HepG2 (cell line): ENCODE data around the gene TMEM209. TPM values are rescaled to one million over a fixed set of nuclear protein-coding genes. Genes with fewer than 3 reads are reported as not detected.
"Not testable (repeated sequence)": the region's sequence is repeated elsewhere in the genome, so short reads cannot be mapped to it uniquely, and the experiment has no call there.

Experiments used
- ATAC-seq: fragments of 200-7000 bp; cut with Tn5 transposase; 3 replicates; pipeline ENCODE4 v1.9.1; 2020; ENCODE audit warnings: mild to moderate bottlenecking, moderate library complexity
- BruUV-seq: library from RNA; stranded (reverse); fragments of 400-500 nt; replicated peaks from 2 replicates; lab custom pipeline; 2021; lab: Mats Ljungman, UMichigan
- CTCF ChIA-PET: fragments of 300-600 bp; formaldehyde crosslinking; extraction: SDS; loops from one replicate; lab custom pipeline; 2021; ENCODE audit warnings: low total read pairs, inconsistent platforms, low intra/inter-chr PET ratio; lab: Yijun Ruan, JAX
- POLR2A ChIA-PET: fragments of 350-600 bp; sonication (Branson Sonifier 250); formaldehyde crosslinking; loops from one replicate; lab custom pipeline; 2020; ENCODE audit warnings: antibody characterized with exemption, inconsistent platforms; lab: Yijun Ruan, JAX
- DNase-seq: peaks from one replicate; pipeline ENCODE4 v3.0.0-alpha.2; 2015; ENCODE audit warnings: low spot score
- FAIRE-seq: peaks from 3 replicates; lab custom pipeline; 2011; peaks lifted over from hg19 to GRCh38; lab: Jason Lieb, UNC
- H2AFZ ChIP-seq: one replicate; pipeline ENCODE4 v1.6.1; 2011; ENCODE audit warnings: low read length, inconsistent platforms
- H3K27ac ChIP-seq: fragments of 300-600 bp; 3 replicates; pipeline ENCODE4 v1.8.0; 2011; ENCODE audit warnings: mixed run types, mild to moderate bottlenecking, mixed read lengths, low read length, inconsistent platforms; ENCODE audit not compliant: insufficient read depth; ENCODE audit errors: extremely low read length
- H3K27me3 ChIP-seq, 2 experiments: fragments of 200-600 bp in 1 of 2; 2 replicates in 1 of 2; 3 replicates in 1 of 2; pipeline versions ENCODE4 v1.6.0 to v1.8.0; 2011; ENCODE audit warnings: low read length in 2 of 2, mild to moderate bottlenecking in 2 of 2, moderate library complexity in 2 of 2, inconsistent platforms in 1 of 2; ENCODE audit not compliant: insufficient read depth in 2 of 2, control insufficient read depth in 1 of 2
- H3K36me3 ChIP-seq, 2 experiments: fragments of 200-600 bp in 1 of 2; replicated peaks in 1 of 2; 2 replicates in 1 of 2; 3 replicates in 1 of 2; pipeline versions ENCODE4 v1.5.1 to v1.8.0; 2011; ENCODE audit warnings: low read length in 2 of 2, inconsistent platforms in 1 of 2; ENCODE audit not compliant: insufficient read depth in 2 of 2, control insufficient read depth in 1 of 2
- H3K4me1 ChIP-seq: 2 replicates; pipeline ENCODE4 v1.5.1; 2012; ENCODE audit warnings: low read length, inconsistent platforms; ENCODE audit not compliant: insufficient read depth
- H3K4me2 ChIP-seq: 2 replicates; pipeline ENCODE4 v1.6.0; 2011; ENCODE audit warnings: low read depth, low read length, inconsistent platforms
- H3K4me3 ChIP-seq, 3 experiments: fragments of 200-600 bp in 1 of 3; sonication (generic), shearing (Covaris generic) in 1 of 3; replicated peaks in 1 of 3; 2 replicates each; pipeline ENCODE4 v1.5.1; 2011 to 2016; ENCODE audit warnings: low read length in 3 of 3, inconsistent platforms in 2 of 3, low read depth in 2 of 3, mild to moderate bottlenecking in 2 of 3, control low read depth in 1 of 3, mixed read lengths in 1 of 3; ENCODE audit not compliant: insufficient read depth in 1 of 3
- H3K79me2 ChIP-seq: one replicate; pipeline ENCODE4 v1.6.1; 2011; ENCODE audit warnings: low read length, inconsistent platforms; ENCODE audit not compliant: insufficient read depth
- H3K9ac ChIP-seq: 2 replicates; pipeline ENCODE4 v1.6.0; 2011; ENCODE audit warnings: mild to moderate bottlenecking, low read depth, low read length, inconsistent platforms; ENCODE audit not compliant: insufficient read depth
- H3K9me3 ChIP-seq: 2 replicates; pipeline ENCODE4 v1.5.1; 2012; ENCODE audit warnings: mild to moderate bottlenecking, low read length
- H4K20me1 ChIP-seq: 2 replicates; pipeline ENCODE4 v1.6.0; 2011; ENCODE audit warnings: inconsistent platforms, mild to moderate bottlenecking, low read length, moderate library complexity; ENCODE audit not compliant: insufficient read depth
- ELF1 ChIP-seq: sonication (generic); formaldehyde crosslinking; IDR thresholded peaks from 2 replicates; pipeline ENCODE4 v1.4.0; 2020; ENCODE audit warnings: missing genetic modification reagents
- MEF2D ChIP-seq: sonication (generic); formaldehyde crosslinking; IDR thresholded peaks from 2 replicates; pipeline ENCODE4 v1.5.1; 2020; ENCODE audit warnings: mild to moderate bottlenecking, missing genetic modification reagents
- RFXANK ChIP-seq: IDR thresholded peaks from 2 replicates; pipeline ENCODE4 v1.6.1; 2016
- RXRB ChIP-seq: IDR thresholded peaks from 2 replicates; pipeline ENCODE4 v1.6.1; 2016; ENCODE audit warnings: borderline replicate concordance, missing genetic modification reagents, missing compliant biosample characterization
- ZMYM4 ChIP-seq: sonication (generic); formaldehyde crosslinking; IDR thresholded peaks from 2 replicates; pipeline ENCODE4 v1.8.1; 2023; ENCODE audit warnings: mild to moderate bottlenecking, missing genetic modification reagents
- WGBS: methylation state at CpG from one replicate; pipeline ENCODE4 v1.1.6; 2017; ENCODE audit warnings: low lambda C conversion rate; 5-methylcytosine and 5-hydroxymethylcytosine counted together
- in situ Hi-C: cut with HindIII; loops from 2 replicates; pipeline ENCODE4 v1.10.0; 2017; ENCODE audit warnings: low pct_unique_long_range_greater_than_20kb; ENCODE audit not compliant: extremely low pct_ligation_motif_present
- intact Hi-C: fragments of 100-400 bp; cut with micrococcal nuclease; formaldehyde crosslinking; loops from one replicate; pipeline ENCODE4 v1.10.0; 2022; ENCODE audit not compliant: unreplicated experiment
- polyA plus RNA-seq, 8 experiments: library from polyadenylated mRNA; depleted of rRNA in 3 of 8; stranded (reverse) in 7 of 8; unstranded in 1 of 8; fragments of >200 nt; fragmentation: Illumina TruSeq in 4 of 8; extraction: Trizol in 4 of 8; gene quantifications; 2 replicates each; pipeline versions ENCODE4 v1.2.1 to v1.2.3, GENCODE V29; 2011 to 2016; ENCODE audit warnings: low read depth in 4 of 8, missing spikeins in 1 of 8, mixed read lengths in 1 of 8; ENCODE audit not compliant: insufficient read depth in 1 of 8
- total RNA-seq, 5 experiments: library from RNA; depleted of rRNA; stranded (reverse); fragments of >200 nt; fragmentation: Illumina TruSeq; extraction: Trizol; gene quantifications; 2 replicates each; pipeline ENCODE4 v1.2.3, GENCODE V29; 2016; ENCODE audit warnings: low read depth in 1 of 5
- TF ChIP-seq, protein P1 (sequence below): IDR thresholded peaks from 2 replicates; pipeline ENCODE4 v1.6.1; 2016
- TF ChIP-seq, protein P2 (sequence below): sonication (generic); formaldehyde crosslinking; IDR thresholded peaks from 2 replicates; pipeline ENCODE4 v1.5.0; 2020; ENCODE audit warnings: mild to moderate bottlenecking, missing genetic modification reagents
- TF ChIP-seq, protein P3 (sequence below): sonication (generic); formaldehyde crosslinking; IDR thresholded peaks from 2 replicates; pipeline ENCODE4 v1.8.0; 2022; ENCODE audit warnings: mild to moderate bottlenecking, missing genetic modification reagents; ENCODE audit not compliant: insufficient replicate concordance
- TF ChIP-seq, protein P4 (sequence below): sonication (generic); formaldehyde crosslinking; IDR thresholded peaks from 2 replicates; pipeline ENCODE4 v1.4.0; 2020; ENCODE audit warnings: missing genetic modification reagents, borderline replicate concordance

Gene TMEM209
- total and polyA plus RNA-seq, 2 of the 13 experiments (the other 11 are each of a cell fraction or from before 2014, with no cell fraction given) = 14.5 to 15.6 TPM

DNA sequence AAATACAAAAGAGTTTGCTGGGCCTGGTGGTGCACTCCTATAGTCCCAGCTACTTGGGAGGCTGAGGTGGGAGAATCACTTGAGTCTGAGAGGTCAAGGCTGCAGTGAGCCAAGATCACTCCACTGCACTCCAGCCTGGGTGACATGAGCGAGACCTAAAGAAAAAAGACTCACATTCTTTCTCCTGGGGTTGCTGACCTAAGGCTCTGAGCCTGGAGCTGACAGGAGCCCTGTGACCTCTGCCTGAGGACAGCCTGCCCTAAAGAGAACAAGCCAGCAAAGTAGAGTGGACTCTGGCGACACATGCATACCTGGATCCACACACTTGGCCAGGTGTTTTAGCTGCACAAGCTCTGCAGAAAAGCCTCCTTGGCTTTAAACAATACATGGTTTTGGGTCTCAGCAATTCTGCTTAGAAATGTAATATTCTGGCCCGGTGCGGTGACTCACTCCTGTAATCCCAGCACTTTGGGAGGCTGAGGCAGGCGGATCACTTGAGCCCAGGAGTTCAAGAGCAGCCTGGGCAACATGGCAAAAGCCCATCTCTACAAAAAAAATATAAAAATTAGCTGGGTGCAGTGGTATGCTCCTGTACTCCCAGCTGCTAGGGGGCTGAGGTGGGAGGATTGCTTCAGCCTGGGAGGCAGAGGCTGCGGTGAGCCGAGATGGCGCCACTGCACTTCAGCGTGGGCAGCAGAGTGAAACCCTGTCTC lies 58.4 kb downstream of the TMEM209 start (continued):
- TF ChIP-seq, protein P1, sequence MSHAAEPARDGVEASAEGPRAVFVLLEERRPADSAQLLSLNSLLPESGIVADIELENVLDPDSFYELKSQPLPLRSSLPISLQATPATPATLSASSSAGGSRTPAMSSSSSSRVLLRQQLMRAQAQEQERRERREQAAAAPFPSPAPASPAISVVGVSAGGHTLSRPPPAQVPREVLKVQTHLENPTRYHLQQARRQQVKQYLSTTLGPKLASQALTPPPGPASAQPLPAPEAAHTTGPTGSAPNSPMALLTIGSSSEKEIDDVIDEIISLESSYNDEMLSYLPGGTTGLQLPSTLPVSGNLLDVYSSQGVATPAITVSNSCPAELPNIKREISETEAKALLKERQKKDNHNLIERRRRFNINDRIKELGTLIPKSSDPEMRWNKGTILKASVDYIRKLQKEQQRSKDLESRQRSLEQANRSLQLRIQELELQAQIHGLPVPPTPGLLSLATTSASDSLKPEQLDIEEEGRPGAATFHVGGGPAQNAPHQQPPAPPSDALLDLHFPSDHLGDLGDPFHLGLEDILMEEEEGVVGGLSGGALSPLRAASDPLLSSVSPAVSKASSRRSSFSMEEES (CRISPR knock-in tag) = no peak
- peak; percentile 23; the same call in 1 of the 2 replicates for TF ChIP-seq RXRB (CRISPR knock-in tag)
- no peak for TF ChIP-seq MEF2D (CRISPR knock-in tag)
- no peak for TF ChIP-seq RFXANK (CRISPR knock-in tag)
- TF ChIP-seq, protein P2, sequence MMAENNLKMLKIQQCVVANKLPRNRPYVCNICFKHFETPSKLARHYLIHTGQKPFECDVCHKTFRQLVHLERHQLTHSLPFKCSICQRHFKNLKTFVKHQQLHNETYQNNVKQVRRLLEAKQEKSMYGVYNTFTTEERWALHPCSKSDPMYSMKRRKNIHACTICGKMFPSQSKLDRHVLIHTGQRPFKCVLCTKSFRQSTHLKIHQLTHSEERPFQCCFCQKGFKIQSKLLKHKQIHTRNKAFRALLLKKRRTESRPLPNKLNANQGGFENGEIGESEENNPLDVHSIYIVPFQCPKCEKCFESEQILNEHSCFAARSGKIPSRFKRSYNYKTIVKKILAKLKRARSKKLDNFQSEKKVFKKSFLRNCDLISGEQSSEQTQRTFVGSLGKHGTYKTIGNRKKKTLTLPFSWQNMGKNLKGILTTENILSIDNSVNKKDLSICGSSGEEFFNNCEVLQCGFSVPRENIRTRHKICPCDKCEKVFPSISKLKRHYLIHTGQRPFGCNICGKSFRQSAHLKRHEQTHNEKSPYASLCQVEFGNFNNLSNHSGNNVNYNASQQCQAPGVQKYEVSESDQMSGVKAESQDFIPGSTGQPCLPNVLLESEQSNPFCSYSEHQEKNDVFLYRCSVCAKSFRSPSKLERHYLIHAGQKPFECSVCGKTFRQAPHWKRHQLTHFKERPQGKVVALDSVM = no peak
- TF ChIP-seq ZMYM4 (CRISPR knock-in tag) = no peak
- TF ChIP-seq, protein P3, sequence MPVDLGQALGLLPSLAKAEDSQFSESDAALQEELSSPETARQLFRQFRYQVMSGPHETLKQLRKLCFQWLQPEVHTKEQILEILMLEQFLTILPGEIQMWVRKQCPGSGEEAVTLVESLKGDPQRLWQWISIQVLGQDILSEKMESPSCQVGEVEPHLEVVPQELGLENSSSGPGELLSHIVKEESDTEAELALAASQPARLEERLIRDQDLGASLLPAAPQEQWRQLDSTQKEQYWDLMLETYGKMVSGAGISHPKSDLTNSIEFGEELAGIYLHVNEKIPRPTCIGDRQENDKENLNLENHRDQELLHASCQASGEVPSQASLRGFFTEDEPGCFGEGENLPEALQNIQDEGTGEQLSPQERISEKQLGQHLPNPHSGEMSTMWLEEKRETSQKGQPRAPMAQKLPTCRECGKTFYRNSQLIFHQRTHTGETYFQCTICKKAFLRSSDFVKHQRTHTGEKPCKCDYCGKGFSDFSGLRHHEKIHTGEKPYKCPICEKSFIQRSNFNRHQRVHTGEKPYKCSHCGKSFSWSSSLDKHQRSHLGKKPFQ = no peak
- TF ChIP-seq ELF1 (CRISPR knock-in tag) = no peak
- TF ChIP-seq, protein P4, sequence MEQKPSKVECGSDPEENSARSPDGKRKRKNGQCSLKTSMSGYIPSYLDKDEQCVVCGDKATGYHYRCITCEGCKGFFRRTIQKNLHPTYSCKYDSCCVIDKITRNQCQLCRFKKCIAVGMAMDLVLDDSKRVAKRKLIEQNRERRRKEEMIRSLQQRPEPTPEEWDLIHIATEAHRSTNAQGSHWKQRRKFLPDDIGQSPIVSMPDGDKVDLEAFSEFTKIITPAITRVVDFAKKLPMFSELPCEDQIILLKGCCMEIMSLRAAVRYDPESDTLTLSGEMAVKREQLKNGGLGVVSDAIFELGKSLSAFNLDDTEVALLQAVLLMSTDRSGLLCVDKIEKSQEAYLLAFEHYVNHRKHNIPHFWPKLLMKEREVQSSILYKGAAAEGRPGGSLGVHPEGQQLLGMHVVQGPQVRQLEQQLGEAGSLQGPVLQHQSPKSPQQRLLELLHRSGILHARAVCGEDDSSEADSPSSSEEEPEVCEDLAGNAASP (CRISPR knock-in tag) = peak; percentile 60; the same call in 1 of the 2 replicates

DNA sequence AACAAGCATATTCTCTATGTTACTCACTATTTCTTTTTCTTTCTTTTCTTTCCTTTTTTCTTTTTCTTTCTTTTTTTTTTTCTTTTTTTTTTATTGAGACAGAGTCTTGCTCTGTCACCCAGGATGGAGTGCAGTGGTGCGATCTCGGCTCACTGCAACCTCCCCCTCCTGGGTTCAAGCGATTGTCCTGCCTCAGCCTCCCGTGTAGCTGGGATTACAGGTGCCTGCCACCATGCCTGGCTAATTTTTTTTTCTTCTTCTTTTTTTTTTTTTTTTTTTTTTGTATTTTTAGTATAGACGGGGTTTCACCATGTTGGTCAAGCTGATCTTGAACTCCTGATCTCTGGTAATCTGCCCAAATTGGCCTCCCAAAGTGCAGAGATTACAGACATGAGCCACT lies 59.1 kb downstream of the TMEM209 start:
- in situ Hi-C loops, ATAC-seq, H3K4me2 ChIP-seq, H4K20me1 ChIP-seq, intact Hi-C loops, H3K27ac ChIP-seq, H3K36me3 ChIP-seq, FAIRE-seq, CTCF ChIA-PET, H2AFZ ChIP-seq, H3K27me3 ChIP-seq, DNase-seq, H3K9ac ChIP-seq, H3K4me3 ChIP-seq, BruUV-seq, H3K9me3 ChIP-seq, POLR2A ChIA-PET, H3K79me2 ChIP-seq: not testable (repeated sequence)
- WGBS = 72% methylated on average over 5 of the region's 5 CpGs
- peaks cover 38% of the 10 kb centered on the region for H3K4me1 ChIP-seq
